ENCODE data around the gene CYP4F22.

The CYP4F22 gene

DNA sequence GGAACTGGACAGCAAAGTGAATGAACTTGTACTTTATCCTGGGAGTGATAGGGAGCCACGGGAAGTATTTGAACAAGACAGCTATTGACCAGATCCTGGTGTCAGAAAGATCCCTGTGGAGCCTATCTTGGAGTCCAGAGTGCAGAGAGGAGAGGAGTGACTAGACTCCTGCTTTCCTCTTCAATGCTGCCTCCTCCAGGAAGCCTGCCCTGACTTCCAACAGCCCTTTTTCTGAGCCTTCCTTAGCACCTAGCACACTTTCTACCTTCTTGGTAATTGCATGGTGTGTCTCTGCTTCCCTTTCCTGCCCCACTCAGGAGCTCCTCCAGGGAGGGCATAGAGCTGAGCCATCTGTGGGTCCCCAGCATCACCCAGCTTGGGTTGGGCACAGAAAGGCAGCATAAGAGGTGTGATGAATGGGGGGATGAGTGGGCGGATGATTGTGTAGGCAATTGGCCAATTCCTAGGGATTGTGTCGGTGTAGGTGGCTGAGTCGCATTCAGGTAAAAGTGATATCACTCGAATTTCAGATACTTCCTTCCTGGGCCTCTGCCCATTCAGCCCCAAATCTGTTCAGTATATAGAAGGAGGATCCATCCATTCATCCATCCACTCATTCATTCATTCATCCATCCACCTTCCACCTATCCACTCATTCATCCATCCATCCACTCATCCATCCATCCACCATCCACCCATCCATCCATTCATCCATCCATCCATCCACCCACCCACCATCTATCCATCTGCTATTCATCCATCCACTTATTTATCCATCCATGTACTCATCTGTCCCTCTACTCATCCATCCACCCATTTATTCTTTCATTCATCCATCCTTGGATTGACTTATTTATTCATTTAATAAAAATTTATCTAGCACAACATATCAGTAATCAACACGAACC, 26.9 kb downstream of the CYP4F22 start:
- DNase-seq (ENCODE audit: low read depth, low spot score), result no peak

DNA sequence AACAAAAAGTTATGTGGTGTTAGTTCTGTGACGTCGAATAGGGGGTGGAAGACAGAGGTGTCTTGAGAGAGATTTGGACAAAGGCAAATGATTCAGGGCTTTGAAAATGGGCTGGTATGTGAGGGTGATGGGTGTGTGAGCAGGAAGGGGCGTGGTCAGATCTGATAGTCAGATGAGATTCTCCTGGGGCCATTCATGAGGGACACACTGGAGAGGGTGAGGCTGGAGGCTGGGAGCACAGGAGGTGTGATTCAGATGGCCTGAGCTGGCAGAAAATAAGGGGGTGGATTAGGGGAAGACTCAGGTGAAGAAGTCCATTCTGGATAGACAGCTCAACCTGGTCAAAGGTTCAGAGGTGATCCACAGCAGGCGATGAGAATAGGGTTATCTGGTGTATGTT, 28.0 kb downstream of the CYP4F22 start:
- DNase-seq (ENCODE audit: low read depth, low spot score), result no peak

DNA sequence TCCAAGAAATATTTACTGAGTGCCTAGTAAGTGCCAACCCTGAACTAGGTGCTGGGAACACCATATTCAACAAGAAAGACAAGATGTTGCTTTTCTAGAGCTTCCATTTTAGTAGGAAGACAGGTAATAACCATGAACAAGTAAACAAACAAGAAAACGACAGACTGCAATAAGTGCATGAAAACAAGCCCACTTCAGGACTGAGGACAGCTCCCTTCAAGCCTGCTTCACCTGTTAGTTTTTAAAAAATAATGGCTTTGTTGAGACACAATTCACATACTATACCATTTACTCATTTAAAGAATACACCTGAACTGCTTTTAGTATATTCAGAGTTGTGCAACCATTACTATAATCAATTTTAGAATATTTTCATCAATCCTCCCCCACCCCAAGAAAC, 30.4 kb downstream of the CYP4F22 start:
- no peak for DNase-seq (ENCODE audit: low read depth, low spot score)

DNA sequence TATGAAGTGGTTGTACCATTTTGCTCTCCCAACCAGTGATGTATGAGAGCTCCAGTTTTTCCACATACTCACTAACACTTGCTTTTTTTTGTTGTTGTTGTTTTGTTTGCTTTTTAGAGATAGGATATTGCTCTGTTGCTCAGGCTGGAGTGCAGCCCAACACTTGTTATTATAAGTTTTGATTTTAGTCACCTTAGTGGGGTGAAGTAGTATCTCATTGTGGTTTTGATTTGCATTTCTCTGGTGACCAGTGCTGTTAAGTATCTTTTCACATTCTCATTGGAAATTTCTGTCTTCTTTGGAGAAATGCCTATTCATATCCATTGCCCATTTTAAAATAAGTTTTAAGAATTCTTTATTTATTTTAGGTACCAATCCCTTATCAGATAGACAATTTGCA, 31.3 kb downstream of the CYP4F22 start:
- DNase-seq (ENCODE audit: low read depth, low spot score), result no peak

DNA sequence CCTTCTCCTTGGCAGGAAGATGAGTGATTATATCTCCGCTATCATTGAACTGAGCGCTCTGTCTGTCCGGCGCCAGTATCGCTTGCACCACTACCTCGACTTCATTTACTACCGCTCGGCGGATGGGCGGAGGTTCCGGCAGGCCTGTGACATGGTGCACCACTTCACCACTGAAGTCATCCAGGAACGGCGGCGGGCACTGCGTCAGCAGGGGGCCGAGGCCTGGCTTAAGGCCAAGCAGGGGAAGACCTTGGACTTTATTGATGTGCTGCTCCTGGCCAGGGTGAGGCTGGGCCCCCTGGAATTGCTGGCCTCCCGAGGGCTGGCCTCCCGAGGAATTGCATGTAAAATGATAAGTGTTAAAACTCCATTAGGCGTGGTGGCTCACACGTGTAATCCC, 32.1 kb downstream of the CYP4F22 start:
- DNase-seq (ENCODE audit: low read depth, low spot score), result no peak

DNA sequence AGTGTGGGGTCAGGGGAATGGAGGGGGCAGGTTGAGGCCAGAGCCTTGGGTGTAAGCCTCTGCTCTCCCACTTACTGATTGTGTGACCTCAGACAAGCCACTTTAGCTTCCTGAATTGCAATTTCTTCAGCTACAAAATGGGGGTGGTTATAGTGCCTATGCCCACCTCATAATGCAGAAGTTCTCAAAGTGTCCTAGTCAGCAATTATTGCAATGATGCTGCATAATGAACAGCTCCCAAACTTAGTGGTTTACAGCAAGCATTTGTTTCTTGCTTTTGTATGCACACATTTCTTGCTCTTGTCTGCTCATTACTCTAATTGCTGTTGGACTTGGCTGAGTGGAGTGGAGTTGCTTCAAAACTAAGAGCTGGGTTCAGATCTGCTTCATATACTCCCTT, 36.0 kb downstream of the CYP4F22 start:
- no peak for DNase-seq (ENCODE audit: low read depth, low spot score)

DNA sequence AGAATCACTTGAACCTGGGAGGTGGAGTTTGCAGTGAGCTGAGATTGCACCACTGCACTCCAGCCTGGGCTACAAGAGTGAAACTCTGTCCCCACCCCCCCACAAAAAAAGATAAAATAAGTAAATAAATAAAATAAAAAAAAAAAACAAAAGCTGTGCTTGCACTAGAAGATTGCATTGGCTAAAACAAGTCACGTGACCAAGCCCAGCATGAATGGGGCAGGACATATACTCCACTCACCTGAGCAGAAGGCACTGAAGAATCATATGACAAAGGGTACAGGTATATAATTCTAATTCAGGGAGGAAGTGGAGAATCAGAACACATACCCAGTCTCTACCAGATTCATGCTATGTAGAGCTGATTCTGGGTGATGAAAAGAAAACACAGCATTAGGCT, 36.6 kb downstream of the CYP4F22 start:
- DNase-seq (ENCODE audit: low read depth, low spot score), result no peak

DNA sequence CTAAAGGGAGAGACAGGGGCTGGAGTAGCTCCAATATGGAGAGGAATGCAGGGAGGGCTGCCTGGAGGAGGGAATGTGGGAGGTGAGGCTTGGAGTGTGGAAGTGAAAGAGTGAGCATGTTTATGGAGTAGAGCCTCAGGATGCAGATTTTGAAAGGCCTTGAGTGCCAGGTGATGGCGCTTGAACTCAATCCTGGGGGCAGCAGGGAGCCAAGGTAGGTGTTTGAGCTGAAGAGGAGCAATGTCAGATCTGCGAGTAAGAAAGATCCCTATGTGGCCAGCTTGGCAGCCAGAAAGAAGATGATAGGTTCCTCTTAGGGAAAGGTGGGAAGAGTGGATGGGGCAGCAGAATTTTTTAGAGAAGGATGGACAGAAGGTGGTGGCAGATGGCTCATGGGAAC, 40.3 kb downstream of the CYP4F22 start:
- no peak for DNase-seq (ENCODE audit: low read depth, low spot score)

DNA sequence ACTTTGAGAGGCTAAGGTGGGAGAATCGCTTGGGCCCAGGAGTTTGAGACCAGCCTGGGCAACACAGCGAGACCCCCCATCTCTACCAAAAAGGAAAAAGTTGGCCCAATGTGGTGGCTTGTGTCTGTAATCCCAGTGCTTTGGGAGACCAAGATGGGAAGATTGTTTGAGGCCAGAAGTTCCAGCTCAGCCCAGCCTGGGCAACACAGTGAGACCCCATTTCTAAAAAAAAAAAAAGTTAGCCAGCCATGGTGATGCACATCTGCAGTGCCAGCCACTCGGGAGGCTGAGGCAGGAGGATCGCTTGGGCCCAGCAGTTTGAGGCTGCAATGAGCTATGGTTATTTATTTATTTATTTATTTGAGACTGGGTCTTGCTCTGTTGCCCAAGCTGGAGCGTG, 41.3 kb downstream of the CYP4F22 start:
- DNase-seq (ENCODE audit: low read depth, low spot score), result no peak

DNA sequence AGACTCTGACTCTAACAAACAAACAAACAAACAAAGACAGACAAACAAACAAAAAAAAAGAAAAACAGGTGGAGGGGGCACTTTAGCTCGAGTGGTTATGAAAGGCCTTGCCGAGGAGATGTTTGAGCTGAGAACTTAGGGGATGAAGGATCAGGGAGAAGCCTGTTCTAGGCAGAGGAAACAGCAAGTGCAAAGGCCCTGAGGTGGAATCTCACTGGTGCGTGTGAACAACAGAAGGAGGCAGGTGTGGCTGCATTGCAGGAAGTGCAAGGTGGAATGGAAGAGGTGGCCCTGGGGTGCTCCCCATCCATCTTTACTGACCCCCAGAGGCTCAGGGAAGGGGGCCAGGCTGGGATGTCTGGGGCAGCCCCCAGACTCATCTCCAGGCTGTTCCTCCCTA, 41.9 kb downstream of the CYP4F22 start:
- DNase-seq (ENCODE audit: low read depth, low spot score), result no peak

DNA sequence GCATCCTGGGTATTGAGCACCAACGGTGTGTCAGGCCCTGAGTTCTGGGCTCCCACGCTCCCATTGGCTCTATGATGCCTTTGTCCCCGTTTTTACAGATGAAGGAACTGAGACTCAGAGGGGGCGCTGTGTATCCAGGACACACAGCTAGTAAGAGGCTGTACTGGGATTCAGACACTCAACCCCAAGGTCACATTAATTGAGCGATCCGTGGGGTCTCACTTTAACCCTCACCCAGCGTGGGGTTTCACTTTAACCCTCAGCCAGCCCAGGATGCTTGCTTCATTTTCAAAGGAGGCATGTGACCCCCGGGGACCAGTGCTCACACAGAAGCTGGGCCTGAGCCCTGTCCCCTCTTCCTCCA, 42.6 kb downstream of the CYP4F22 start:
- DNase-seq (ENCODE audit: low read depth, low spot score), result no peak

DNA sequence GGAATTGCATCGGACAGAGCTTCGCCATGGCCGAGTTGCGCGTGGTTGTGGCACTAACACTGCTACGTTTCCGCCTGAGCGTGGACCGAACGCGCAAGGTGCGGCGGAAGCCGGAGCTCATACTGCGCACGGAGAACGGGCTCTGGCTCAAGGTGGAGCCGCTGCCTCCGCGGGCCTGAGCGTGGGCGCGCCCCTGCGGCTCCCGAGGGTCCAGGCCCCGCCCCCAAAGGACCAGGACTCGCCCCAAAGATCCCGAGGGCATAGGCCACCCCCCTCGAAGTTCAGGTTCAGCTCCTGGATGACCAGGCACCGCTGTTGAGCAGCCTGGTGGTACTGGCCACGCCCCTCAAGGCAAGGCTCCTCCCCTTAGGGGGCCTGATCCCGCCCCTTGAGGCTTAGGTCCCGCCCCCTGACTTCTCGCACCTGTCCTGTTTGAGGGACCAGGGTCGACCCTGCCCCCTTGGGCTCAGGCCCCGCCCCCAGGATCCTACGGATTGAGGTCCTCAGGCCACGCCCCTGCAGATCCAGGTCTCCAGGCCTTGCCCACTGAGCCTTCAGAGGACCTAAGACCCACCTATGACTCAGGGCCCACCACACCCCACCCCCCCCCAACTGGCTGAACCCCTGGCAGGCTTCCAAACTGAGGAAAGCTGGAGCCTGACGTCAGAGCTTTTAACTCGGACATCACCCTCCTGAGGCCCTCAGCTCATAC, 43.1 kb downstream of the CYP4F22 start:
- DNase-seq (ENCODE audit: low read depth, low spot score), result no peak

DNA sequence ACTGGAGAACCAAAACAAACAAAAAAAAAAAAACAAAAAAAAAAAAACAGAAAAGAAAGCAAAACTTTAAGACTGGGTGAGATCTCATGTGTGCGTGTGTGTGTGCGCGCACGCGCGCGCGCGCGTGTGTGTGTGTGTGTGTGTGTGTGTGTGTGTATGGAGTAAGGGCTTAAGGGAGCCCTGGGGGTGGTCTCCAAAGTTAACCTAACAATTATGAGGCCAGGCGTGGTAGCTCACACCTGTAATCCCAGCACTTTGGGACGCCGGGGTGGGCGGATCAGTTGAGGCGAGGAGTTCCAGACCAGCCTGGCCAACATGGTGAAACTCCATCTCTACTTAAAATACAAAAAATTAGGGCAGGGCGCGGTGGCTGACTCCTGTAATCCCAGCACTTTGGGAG, 46.7 kb downstream of the CYP4F22 start:
- no peak for DNase-seq (ENCODE audit: low read depth, low spot score)

DNA sequence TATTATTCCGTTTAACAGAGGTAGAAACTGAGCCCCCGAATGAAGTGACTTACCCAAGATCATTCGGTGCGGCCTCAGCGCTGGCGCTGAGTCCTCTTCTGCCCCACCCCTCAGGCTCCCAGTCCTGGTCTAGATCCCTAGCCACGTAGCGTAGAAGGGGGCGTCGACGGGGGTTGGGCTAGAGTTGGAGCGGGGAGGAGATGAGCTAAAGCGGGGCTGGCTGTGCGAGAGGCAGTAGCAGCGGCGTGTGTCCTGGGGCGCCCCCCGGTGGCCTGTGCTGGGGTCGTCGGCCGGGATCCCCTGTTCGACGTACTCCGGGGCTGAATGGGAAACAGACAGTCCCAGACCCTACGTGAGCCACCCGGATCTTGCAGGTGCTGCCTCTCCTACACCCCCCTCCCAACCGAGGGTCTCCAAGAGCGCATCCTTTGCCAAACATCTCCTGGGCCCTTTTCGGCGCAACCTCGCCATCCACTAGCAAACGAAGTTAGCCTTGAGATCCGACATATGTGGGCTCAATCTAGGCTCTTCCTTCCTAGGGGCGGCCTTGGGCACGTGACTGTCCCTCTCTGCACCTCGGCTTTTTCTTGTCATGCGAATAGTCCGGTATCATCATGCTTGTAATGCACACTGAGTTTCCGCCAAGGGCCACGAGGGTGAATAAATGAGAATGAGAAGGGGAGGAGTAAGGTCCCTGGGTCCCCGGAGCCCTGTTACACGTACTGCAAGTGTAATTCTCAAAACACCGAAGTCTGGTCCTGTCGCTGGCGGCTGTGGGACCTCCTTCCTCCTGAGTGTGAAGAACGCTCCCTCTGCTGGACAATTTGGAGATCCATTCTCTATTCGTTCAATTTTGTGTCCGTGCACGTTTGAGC, 47.7 kb downstream of the CYP4F22 start:
- peak; percentile 75 for DNase-seq (ENCODE audit: low read depth, low spot score)

DNA sequence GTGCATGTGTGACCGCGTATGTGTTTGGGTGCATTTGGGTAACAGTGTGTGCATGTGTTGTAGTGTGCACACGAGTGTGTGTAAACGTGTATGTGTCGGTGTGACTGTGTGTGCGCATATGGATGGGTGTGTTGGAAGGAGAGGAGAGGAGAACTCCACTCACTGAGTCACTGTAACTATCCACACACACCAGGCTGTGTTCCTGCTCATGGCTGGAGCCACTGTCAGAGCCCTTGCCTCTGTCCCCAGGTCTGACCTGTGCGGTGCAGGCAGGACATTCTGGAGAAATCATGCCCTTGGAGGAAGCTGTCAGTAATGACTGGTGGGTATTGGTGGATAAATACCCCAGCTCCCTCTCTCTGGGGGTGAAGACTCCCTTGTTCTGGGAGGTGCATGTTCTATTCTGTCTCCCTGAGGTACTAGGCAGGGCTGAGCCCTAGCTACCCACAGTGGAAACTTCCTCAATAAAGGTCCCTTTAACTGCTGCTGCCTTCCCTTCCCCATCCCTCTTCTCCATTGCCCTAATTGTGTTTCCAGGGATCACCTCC, 48.4 kb downstream of the CYP4F22 start:
- DNase-seq (ENCODE audit: low read depth, low spot score), result no peak

DNA sequence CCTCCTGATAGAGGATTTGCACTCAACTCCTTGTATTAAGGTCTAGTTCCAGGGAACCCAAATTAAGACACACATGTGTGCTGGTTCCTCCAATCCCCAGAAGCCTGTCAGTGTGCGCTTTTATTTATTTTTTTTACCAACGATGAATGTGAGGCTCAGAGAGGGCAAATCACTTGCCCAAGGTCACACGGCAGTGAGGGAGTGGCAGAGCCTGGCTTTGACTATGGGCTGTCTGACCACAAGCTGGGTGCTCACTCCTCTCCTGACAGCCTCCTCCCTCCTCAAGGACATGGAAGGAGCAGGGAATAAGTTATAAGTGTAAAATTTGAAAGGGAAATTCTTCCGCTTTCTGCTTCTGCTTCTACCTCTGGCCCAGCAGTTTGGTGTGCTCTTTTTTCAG, 48.9 kb downstream of the CYP4F22 start:
- no peak for DNase-seq (ENCODE audit: low read depth, low spot score)

DNA sequence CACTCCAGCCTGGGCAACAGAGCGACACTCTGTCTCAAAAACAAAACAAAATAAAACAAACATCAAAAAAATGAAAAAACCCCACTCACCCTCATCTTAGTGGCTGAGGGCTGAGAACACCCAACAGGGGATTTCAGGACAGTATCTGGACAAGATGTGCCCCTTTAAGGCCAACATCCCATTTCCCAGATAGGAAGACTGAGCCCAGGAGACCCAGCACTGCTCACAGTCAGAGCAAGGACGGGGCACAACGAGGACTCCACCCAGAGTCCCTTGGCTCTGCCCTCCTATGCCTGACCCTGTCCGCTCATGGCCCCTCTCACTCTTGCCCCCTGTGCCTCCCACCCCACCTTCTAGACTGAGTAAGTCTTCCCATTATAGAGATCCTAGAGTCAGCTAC, 53.8 kb downstream of the CYP4F22 start:
- no peak for DNase-seq (ENCODE audit: low read depth, low spot score)

DNA sequence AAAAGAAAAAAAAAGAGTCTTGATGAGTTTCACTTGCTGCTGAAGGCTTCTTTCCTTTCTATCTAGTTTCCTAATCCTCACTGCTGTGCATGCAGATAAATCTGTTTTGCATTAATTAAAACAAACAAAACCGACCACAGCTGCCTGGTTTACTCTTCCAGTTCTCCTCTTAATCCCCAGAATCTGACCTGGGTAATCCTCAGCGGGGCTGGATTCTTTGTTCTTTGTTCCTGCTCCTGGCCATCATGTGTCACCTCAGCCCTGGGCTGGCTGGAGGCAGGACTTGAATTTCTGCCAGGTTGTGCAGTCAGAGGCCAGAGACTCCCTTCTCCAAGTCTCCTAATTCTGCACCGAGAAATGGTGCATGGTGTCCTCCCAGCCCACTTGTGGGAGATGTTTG, 54.5 kb downstream of the CYP4F22 start:
- no peak for DNase-seq (ENCODE audit: low read depth, low spot score)

DNA sequence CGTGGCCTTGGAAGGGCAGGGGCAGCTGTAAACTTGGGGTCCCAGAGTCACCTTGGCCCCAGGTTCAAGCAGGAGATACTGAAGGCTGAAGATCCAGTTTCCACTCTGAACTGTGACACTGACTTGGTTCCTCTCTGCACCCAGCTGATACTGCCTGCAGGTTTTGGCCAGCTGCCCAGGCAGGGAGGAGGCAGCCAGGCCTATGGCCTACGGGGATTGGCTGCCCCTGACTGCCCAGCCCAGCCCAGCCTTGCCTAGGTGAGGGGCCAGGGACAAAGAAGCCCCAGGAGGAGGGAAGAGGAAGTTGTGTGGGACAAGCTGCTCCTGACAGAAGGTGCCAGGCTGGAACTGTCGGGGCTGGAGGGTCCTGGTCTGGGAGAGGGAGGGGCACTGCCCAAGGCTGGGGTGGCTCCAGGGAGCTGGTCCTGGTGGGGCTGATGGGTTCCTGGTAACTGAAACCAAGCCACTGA, 55.0 kb downstream of the CYP4F22 start:
- DNase-seq (ENCODE audit: low read depth, low spot score), result no peak

DNA sequence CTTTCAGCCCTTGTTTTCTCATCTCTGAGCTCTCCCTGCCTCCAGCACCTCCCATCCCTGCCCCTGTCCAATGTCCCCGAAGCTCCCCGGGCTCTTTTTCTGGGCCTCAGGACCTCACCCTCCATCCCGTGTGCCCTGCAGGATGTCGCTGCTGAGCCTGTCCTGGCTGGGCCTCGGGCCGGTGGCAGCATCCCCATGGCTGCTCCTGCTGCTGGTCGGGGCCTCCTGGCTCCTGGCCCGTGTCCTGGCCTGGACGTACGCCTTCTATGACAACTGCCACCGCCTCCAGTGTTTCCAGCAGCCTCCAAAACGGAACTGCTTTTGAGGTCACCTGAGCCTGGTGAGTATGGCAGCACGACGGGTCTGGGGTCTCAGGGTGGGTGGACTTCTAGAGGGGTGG, 55.6 kb downstream of the CYP4F22 start:
- DNase-seq (ENCODE audit: low read depth, low spot score), result no peak

DNA sequence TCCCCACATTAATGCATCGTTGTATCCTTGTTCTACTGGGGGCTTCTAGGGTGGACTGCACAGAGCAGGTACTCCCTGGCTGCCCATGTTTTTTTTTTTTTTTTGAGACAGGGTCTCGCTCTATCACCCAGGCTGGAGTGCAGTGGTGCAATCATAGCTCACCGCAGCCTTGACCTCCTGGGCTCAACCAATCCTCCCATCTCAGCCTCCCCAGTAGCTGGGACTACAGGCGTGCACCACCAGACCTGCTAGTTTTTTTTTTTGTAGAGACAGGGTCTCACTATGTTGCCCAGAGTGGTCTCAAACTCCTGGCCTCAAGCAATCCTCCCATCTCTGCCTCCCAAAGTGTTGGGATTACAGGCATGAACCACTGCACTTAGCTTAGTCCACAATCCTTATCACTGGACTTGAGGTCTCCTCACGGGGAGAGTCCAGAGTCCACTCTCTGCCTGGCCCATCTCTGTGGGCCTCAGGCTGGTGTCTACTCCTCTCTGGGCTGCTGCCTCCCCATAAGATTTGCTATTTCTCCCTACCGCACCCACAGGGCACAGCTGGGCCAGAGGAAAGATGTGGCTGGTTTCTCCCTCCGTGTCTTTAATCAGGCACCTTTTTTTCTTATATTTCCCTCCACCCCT, 56.3 kb downstream of the CYP4F22 start:
- no peak for DNase-seq (ENCODE audit: low read depth, low spot score)

Data from iPS DF 19.7 (cell line).